Naive thymus-derived CD4-positive, alpha-beta T cell (primary cell): ENCODE data around the gene PDGFRA. TPM values are rescaled to one million over a fixed set of nuclear protein-coding genes. Genes with fewer than 3 reads are reported as not detected.

ENCODE experiments used
- ATAC-seq: fragments of 150-1000 bp; cut with Tn5 transposase; 2 replicates; pipeline ENCODE4 v1.10.0; 2021; ENCODE audit warnings: mild to moderate bottlenecking, moderate library complexity
- CTCF ChIA-PET: fragments of 350-600 bp; sonication (Branson Sonifier 250); formaldehyde crosslinking; loops from one replicate; lab custom pipeline; 2021; ENCODE audit warnings: antibody characterized with exemption; lab: Charles Lee
- POLR2A ChIA-PET: fragments of 350-600 bp; sonication (Branson Sonifier 250); formaldehyde crosslinking; loops from one replicate; lab custom pipeline; 2021; ENCODE audit warnings: antibody characterized with exemption, inconsistent platforms; lab: Charles Lee
- DNase-seq, 9 donors: peaks; one replicate each; pipeline versions ENCODE4 v3.0.0 to v3.0.0-alpha.2; 2020 to 2022; ENCODE audit warnings: mixed read lengths in 1 of 9
- H3K27ac ChIP-seq: one replicate; pipeline ENCODE4 v1.7.0; 2013; ENCODE audit warnings: mild to moderate bottlenecking, low read depth, low read length, moderate library complexity
- H3K27me3 ChIP-seq, 2 donors: one replicate each; pipeline ENCODE4 v1.7.0; 2013; ENCODE audit warnings: low read length in 2 of 2, mild to moderate bottlenecking in 2 of 2, moderate library complexity in 2 of 2; ENCODE audit not compliant: control insufficient read depth in 2 of 2, insufficient read depth in 2 of 2
- H3K36me3 ChIP-seq, 3 experiments: 1 replicate in 2 of 3; 2 replicates in 1 of 3; pipeline ENCODE4 v1.7.0; 2013; ENCODE audit warnings: low read length in 3 of 3, mild to moderate bottlenecking in 3 of 3, moderate library complexity in 1 of 3; ENCODE audit not compliant: insufficient read depth in 3 of 3, control insufficient read depth in 2 of 3
- H3K4me1 ChIP-seq, 2 donors: one replicate each; pipeline ENCODE4 v1.7.0; 2013; ENCODE audit warnings: low read length in 2 of 2, mild to moderate bottlenecking in 2 of 2, moderate library complexity in 1 of 2; ENCODE audit not compliant: control insufficient read depth in 2 of 2, insufficient read depth in 2 of 2
- H3K4me3 ChIP-seq: 2 replicates; pipeline ENCODE4 v1.7.0; 2013; ENCODE audit warnings: mild to moderate bottlenecking, low read length
- H3K9me3 ChIP-seq, 3 experiments: 1 replicate in 2 of 3; 2 replicates in 1 of 3; pipeline ENCODE4 v1.7.0; 2013; ENCODE audit warnings: low read length in 3 of 3; ENCODE audit not compliant: control insufficient read depth in 2 of 3
- H3K27ac Mint-ChIP-seq, 9 donors: one replicate each; pipeline ENCODE4 v1.8.0; 2020 to 2022; ENCODE audit warnings: mixed read lengths in 9 of 9, mild to moderate bottlenecking in 8 of 9, moderate library complexity in 5 of 9, inconsistent platforms in 2 of 9
- H3K27me3 Mint-ChIP-seq, 5 donors: one replicate each; pipeline ENCODE4 v1.8.0; 2021 to 2022; ENCODE audit warnings: mixed read lengths in 5 of 5, mild to moderate bottlenecking in 1 of 5
- H3K36me3 Mint-ChIP-seq, 5 donors: one replicate each; pipeline ENCODE4 v1.8.0; 2020 to 2022; ENCODE audit warnings: mixed read lengths in 5 of 5, mild to moderate bottlenecking in 3 of 5, inconsistent platforms in 1 of 5
- H3K4me1 Mint-ChIP-seq, 7 donors: one replicate each; pipeline ENCODE4 v1.8.0; 2020 to 2022; ENCODE audit warnings: mixed read lengths in 7 of 7, mild to moderate bottlenecking in 3 of 7, inconsistent platforms in 1 of 7
- H3K4me3 Mint-ChIP-seq, 10 donors: one replicate each; pipeline ENCODE4 v1.8.0; 2020 to 2022; ENCODE audit warnings: mild to moderate bottlenecking in 10 of 10, mixed read lengths in 10 of 10, moderate library complexity in 6 of 10, inconsistent platforms in 2 of 10
- H3K9me3 Mint-ChIP-seq, 11 donors: one replicate each; pipeline ENCODE4 v1.8.0; 2020 to 2022; ENCODE audit warnings: mixed read lengths in 11 of 11, mild to moderate bottlenecking in 4 of 11, inconsistent platforms in 1 of 11, moderate library complexity in 1 of 11
- intact Hi-C, 2 donors: fragments of 100-400 bp; cut with micrococcal nuclease; formaldehyde crosslinking; loops; one replicate each; pipeline ENCODE4 v1.15.1; 2023
- polyA plus RNA-seq, 2 donors: library from polyadenylated mRNA; unstranded; fragments of 300-500 nt; fragmentation: Illumina TruSeq; gene quantifications; one replicate each; pipeline ENCODE4 v1.2.3, GENCODE V29; 2021
- total RNA-seq, 6 experiments: library from RNA in 5 of 6; stranded (reverse) in 5 of 6; gene quantifications; 1 replicate in 5 of 6; 2 replicates in 1 of 6; pipeline ENCODE4 v1.2.3 and lab custom pipeline; 2021 to 2026

The PDGFRA gene
- total and polyA plus RNA-seq, 7 experiments from 2014 or later, result 1.9 TPM; not detected in 6

GRCh38 chr4:54296548-54297203 is 67.6 kb downstream of the PDGFRA start:
- no peak overlapping the region for H3K4me3 Mint-ChIP-seq
- no peaks in the 10 kb centered on the region for H3K4me1 ChIP-seq
- ATAC-seq, result no peak
- ChIA-PET CTCF (no interaction called here), POLR2A (no interaction called here)
- H3K27me3 ChIP-seq, result no peaks in the 10 kb centered on the region
- DNase-seq, result no peak
- H3K36me3 Mint-ChIP-seq, result peaks cover 0 to under 1% (median 0%) of the 10 kb centered on the region in 5 donors
- H3K9me3 ChIP-seq, result no peaks in the 10 kb centered on the region
- peaks cover 0 to 19% (median 12%) of the 10 kb centered on the region in 5 donors for H3K27me3 Mint-ChIP-seq
- no peaks in the 10 kb centered on the region for H3K36me3 ChIP-seq
- intact Hi-C loops, result no loop called here
- no peak overlapping the region for H3K27ac Mint-ChIP-seq
- peaks cover 0 to 12% (median 5%) of the 10 kb centered on the region in 11 donors for H3K9me3 Mint-ChIP-seq
- H3K4me3 ChIP-seq, result no peak overlapping the region
- no peak overlapping the region for H3K27ac ChIP-seq
- no peaks in the 10 kb centered on the region for H3K4me1 Mint-ChIP-seq

DNA sequence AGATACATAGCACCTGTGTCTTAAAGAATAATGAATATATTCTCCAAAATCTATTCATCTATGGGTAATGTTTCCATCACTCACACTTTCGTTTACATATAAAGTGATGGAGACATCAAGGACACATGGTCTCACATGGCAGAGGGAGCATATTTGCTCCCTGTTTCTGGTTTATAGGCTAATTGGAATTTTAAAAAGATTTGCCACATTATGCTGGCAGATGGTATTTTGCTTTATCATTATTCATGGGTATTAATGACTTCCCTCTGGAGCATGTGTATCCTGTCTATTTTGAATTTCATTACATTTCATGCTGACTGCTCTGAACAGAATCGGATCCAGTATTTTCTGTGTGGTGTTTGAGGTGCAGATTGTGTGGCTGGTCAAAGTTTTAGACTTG is 79.0 kb downstream of the PDGFRA start:
- Mint-ChIP-seq H3K4me1 (no peaks in the 10 kb centered on the region), H3K27ac (no peak overlapping the region), H3K36me3 (peaks cover 0 to 7% (median 0%) of the 10 kb centered on the region in 5 donors), H3K27me3 (peaks cover 11 to 39% (median 16%) of the 10 kb centered on the region in 5 donors), H3K4me3 (no peak overlapping the region), H3K9me3 (peaks cover 0 to 29% (median 14%) of the 10 kb centered on the region in 11 donors)
- H3K27ac ChIP-seq, result no peak overlapping the region
- H3K4me1 ChIP-seq, result no peaks in the 10 kb centered on the region
- ATAC-seq, result no peak
- H3K9me3 ChIP-seq, result no peaks in the 10 kb centered on the region
- ChIA-PET POLR2A (no interaction called here), CTCF (interaction anchor here (0.6 kb wide), 1 partner anchor 1993 kb away, joined by 3 read pairs; no protein-coding TSS in a partner anchor)
- intact Hi-C loops, result no loop called here
- H3K4me3 ChIP-seq, result no peak overlapping the region
- no peaks in the 10 kb centered on the region for H3K36me3 ChIP-seq
- H3K27me3 ChIP-seq, result no peaks in the 10 kb centered on the region
- DNase-seq, result no peak

- H3K4me1 ChIP-seq, result no peaks in the 10 kb centered on the region
- intact Hi-C loops, result loop anchor here (5.0 kb wide), 2 partner anchors 626 to 1006 kb away; no protein-coding TSS in a partner anchor
- Mint-ChIP-seq H3K4me3 (peak overlapping the region in 1 of 10 donors; percentile 61), H3K27me3 (peaks cover 0 to 26% (median 13%) of the 10 kb centered on the region in 5 donors), H3K27ac (peak overlapping the region in 1 of 9 donors; percentile 82), H3K9me3 (peaks cover 0 to 13% (median 0%) of the 10 kb centered on the region in 11 donors), H3K36me3 (peaks cover 0 to 16% (median 0%) of the 10 kb centered on the region in 5 donors), H3K4me1 (peaks cover 0 to 35% (median 0%) of the 10 kb centered on the region in 7 donors)
- DNase-seq (no peak), ATAC-seq (peak; percentile 26)
- no peaks in the 10 kb centered on the region for H3K36me3 ChIP-seq
- CTCF ChIA-PET, result interaction anchor here (0.5 to 1.8 kb wide), 2 partner anchors 123 to 645 kb away, joined by 3 to 8 read pairs; no protein-coding TSS in a partner anchor
- H3K27me3 ChIP-seq, result no peaks in the 10 kb centered on the region
- H3K4me3 ChIP-seq, result no peak overlapping the region
- no peaks in the 10 kb centered on the region for H3K9me3 ChIP-seq
- no peak overlapping the region for H3K27ac ChIP-seq
- POLR2A ChIA-PET, result no interaction called here
Observed at GRCh38 chr4:54315561-54316538, 86.8 kb downstream of the PDGFRA start.

GRCh38 chr4:54317690-54318089 is 88.6 kb downstream of the PDGFRA start:
- no peak for ATAC-seq

DNA sequence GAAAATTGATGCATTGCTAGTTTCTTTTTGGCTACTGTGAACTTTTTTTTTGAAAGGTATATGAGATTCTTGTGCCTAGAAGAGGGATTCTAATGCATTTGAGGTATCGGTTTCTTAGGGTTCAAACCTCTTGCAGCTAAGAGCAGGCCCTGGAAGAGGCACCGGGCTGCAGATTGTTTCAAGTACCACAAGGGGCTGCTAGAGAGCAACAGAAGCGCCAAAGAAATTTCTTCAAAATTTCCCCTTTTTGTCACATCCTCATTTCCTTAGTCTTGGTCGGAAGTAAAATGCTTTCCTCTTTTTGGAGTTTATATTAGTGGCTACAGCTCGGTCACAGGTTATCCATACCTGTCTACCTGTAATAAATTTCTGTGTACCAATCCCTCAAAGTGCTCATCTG is 89.8 kb downstream of the PDGFRA start:
- H3K4me3 Mint-ChIP-seq, result no peak overlapping the region
- intact Hi-C loops, result loop anchor here (1.0 to 5.0 kb wide), 3 partner anchors 623 to 1003 kb away; no protein-coding TSS in a partner anchor
- ChIA-PET POLR2A (no interaction called here), CTCF (interaction anchor here (0.6 to 1.3 kb wide), 4 partner anchors 9 to 1152 kb away, joined by 3 to 5 read pairs (median 3); no protein-coding TSS in a partner anchor)
- H3K4me1 Mint-ChIP-seq, result peaks cover 0 to 35% (median 0%) of the 10 kb centered on the region in 7 donors
- H3K27me3 ChIP-seq, result no peaks in the 10 kb centered on the region
- H3K27ac Mint-ChIP-seq, result no peak overlapping the region
- H3K4me3 ChIP-seq, result no peak overlapping the region
- no peaks in the 10 kb centered on the region for H3K36me3 ChIP-seq
- peaks cover 0 to 13% (median 0%) of the 10 kb centered on the region in 5 donors for H3K36me3 Mint-ChIP-seq
- peak in 2 of 9 donors; percentile 11 to 16 for DNase-seq
- H3K4me1 ChIP-seq, result no peaks in the 10 kb centered on the region
- ATAC-seq, result peak; percentile 67
- H3K27ac ChIP-seq, result no peak overlapping the region
- no peaks in the 10 kb centered on the region for H3K9me3 ChIP-seq
- H3K27me3 Mint-ChIP-seq, result peaks cover 0 to 7% (median 0%) of the 10 kb centered on the region in 5 donors
- peaks cover 0 to 9% (median 0%) of the 10 kb centered on the region in 11 donors for H3K9me3 Mint-ChIP-seq

More at GRCh38 chr4:54317690-54318089, 88.6 kb downstream of the PDGFRA start:
- Mint-ChIP-seq H3K4me1 (peaks cover 0 to 35% (median 0%) of the 10 kb centered on the region in 7 donors), H3K27me3 (peaks cover 0 to 14% (median 0%) of the 10 kb centered on the region in 5 donors), H3K9me3 (peaks cover 0 to 11% (median 0%) of the 10 kb centered on the region in 11 donors), H3K4me3 (no peak overlapping the region), H3K36me3 (peaks cover 0 to 16% (median 0%) of the 10 kb centered on the region in 5 donors), H3K27ac (no peak overlapping the region)
- H3K36me3 ChIP-seq, result no peaks in the 10 kb centered on the region
- ChIA-PET POLR2A (no interaction called here), CTCF (interaction anchor here (0.6 to 1.8 kb wide), 3 partner anchors 9 to 1003 kb away, joined by 3 to 8 read pairs (median 3); no protein-coding TSS in a partner anchor)
- H3K4me1 ChIP-seq, result no peaks in the 10 kb centered on the region
- DNase-seq, result no peak
- intact Hi-C loops, result loop anchor here (5.0 kb wide), 2 partner anchors 625 to 1005 kb away; no protein-coding TSS in a partner anchor
- H3K27me3 ChIP-seq, result no peaks in the 10 kb centered on the region
- H3K27ac ChIP-seq, result no peak overlapping the region
- H3K4me3 ChIP-seq, result no peak overlapping the region
- no peaks in the 10 kb centered on the region for H3K9me3 ChIP-seq
